NCI-H526 treated with DMSO at 0.1 percent for 48 hours (cell line): ENCODE data around the gene RPTN.

ENCODE experiments used
- DNase-seq: peaks from one replicate; lab custom pipeline; 2025; lab: John Stamatoyannopoulos, UW

RPTN gene, protein sequence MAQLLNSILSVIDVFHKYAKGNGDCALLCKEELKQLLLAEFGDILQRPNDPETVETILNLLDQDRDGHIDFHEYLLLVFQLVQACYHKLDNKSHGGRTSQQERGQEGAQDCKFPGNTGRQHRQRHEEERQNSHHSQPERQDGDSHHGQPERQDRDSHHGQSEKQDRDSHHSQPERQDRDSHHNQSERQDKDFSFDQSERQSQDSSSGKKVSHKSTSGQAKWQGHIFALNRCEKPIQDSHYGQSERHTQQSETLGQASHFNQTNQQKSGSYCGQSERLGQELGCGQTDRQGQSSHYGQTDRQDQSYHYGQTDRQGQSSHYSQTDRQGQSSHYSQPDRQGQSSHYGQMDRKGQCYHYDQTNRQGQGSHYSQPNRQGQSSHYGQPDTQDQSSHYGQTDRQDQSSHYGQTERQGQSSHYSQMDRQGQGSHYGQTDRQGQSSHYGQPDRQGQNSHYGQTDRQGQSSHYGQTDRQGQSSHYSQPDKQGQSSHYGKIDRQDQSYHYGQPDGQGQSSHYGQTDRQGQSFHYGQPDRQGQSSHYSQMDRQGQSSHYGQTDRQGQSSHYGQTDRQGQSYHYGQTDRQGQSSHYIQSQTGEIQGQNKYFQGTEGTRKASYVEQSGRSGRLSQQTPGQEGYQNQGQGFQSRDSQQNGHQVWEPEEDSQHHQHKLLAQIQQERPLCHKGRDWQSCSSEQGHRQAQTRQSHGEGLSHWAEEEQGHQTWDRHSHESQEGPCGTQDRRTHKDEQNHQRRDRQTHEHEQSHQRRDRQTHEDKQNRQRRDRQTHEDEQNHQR

DNA sequence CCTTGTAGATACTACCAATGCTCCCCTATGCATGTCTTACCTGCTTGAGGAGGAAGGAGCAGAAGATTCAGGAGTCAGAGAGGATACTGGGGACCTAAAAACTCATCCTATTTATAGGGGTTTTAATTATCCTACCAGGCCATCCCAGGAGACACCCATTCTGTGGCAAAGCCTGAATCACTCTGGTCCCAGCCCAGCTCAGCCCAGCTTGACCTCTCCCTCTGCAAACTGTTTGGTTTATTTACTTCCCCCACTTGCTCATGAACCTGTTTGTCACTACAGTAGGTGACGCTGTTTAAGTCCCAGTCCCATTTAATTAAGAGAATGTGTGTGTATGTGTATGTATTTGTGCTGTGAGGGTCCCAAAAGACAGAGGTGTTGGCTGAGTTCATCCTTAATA is at the start of gene RPTN:
RPTN (minus strand) TSS at position 85 of the 400 bp plus-strand sequence. CDS start 1,339 bp downstream, outside the sequence.
- no peak for DNase-seq

DNA sequence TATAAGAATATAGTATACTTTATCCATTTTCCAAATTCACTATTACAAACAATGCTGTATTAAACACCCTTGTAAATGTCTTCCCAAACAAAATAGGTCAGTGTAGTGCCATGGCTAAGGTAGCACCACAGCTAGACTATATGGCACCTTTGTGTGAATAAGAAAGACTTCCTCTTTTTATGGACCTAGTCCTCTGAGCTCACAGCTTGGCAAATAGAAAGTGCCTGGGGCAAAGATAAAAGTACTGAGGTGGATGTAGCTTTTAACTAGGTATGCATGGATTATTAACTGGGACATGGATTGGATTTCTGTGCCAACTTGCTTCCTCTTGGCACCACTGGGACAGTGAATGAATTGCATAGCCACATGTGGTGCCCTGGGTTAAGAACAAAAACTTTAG is 40.0 kb upstream of the RPTN start:
- no peak for DNase-seq

DNA sequence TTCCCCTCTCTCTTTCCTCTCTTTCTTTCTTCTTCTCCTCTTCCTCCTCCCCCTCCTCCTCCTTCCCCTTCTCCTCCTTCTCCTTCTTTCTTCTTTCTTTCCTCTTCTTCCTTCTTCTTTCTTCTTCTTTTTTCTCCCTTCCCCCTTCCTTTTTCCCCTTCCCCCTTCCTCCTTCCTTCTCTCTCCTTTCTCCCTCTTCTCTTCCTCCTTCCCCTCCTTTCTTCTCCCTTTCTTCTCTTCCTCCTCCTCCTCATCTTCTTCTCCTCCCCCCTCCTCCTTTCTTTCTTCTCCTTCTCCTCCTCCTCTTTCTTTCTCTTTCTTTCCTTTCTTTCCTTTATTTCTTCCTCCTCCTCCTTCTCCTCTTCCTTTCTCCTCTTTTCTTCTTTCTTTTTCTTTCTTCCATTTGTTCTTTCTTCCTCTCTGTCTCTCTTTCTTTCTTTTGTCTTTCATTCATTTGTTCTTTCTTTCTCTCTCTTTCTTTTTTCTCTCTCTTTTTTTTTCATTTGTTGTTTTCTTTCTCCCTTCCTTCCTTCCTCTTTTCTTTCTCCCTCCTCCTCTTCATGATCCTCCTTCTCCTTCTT is 38.4 kb upstream of the RPTN start:
- DNase-seq = no peak

DNA sequence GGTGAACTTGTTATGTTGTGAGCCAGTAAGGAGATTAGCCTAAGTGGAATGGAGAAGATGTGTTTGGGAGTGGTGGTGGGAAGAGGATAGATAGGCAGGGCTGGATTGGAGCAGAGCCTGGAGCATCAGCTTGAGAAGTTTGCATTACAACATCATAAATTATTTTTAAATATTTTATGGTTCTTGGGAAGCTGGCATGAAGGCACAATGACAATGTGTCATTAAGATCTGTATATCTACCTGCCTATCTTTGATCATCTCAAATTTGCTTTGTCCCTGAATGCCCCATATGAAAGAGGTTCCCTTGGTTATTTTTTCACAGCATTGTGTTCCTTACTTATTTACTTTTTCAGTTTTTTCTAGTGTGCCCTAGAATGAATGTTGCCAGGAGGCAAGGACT is 32.7 kb upstream of the RPTN start:
- no peak for DNase-seq

DNA sequence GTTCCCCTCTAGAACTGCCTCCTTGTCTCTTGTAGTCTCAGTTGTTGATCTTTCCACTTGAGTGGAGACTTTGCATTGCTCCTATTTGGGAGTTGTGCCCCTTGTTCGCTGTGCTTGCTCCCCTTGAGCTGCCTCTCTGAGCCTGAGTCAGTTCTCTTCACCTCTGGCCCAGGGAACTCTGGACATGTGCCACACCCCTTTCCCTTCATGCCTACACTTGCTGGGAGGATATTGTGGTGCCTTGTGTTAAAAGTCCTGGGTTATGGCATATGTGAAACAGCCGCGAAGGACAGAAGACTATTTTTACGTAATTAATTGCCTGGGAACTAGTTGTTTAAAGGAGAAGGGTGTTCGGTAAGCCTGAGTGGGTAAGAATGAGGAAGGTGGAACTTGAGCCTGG is 32.2 kb upstream of the RPTN start:
- DNase-seq = no peak

DNA sequence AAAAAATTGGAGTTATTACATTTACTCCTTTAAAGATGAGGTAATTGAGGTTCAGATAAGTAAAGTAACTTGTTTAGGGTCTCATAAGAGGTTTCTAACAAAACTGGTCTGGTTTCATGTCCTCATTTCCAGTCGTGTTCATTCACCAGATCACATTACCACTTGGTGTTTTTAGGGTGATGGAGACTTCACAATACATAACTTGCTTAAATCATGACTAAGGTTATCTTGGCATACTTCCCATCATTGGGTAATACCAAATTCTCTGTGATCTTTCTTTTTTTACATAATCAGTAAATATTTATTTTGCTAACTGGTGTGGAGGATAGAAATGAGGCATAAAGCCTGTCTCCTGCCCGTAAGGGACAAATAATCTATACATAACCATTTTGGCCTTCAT is 31.6 kb upstream of the RPTN start:
- no peak for DNase-seq

DNA sequence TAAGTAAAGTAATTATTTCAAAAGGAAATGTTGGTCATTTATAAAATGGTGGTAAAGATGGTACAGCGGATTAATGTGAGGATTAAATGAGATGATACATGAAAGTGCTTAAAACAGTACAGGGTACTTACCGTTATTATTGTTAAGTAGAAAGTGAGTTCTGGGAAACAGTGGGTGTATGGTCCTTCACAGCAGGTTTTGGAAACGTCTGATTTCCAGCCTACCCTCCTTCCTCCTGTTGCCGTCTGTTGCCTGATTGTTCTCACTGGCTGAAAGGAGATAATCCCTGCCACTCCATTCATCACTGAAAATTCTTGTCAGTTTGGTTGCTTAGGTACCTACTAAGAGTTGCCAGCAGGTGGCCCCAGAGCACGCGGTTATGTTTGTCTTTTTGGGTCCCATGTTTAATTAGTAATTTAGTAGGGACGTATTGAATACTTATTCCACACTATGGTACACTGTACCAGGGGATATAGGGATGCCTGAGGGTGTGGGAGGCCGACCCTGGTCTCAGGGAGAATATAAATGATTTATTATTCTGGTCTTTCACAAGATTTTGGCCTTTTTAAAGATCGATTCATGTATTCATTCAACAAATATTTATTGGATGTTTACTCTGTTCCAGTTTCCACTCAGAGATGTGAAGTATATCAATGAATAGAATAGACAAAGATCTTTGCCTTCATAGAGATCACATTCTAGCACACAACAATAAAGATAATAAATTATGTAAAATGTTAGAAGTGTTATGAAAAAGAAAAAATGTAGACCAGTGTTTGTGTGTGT is 30.8 kb upstream of the RPTN start:
- peak; percentile 53 for DNase-seq

DNA sequence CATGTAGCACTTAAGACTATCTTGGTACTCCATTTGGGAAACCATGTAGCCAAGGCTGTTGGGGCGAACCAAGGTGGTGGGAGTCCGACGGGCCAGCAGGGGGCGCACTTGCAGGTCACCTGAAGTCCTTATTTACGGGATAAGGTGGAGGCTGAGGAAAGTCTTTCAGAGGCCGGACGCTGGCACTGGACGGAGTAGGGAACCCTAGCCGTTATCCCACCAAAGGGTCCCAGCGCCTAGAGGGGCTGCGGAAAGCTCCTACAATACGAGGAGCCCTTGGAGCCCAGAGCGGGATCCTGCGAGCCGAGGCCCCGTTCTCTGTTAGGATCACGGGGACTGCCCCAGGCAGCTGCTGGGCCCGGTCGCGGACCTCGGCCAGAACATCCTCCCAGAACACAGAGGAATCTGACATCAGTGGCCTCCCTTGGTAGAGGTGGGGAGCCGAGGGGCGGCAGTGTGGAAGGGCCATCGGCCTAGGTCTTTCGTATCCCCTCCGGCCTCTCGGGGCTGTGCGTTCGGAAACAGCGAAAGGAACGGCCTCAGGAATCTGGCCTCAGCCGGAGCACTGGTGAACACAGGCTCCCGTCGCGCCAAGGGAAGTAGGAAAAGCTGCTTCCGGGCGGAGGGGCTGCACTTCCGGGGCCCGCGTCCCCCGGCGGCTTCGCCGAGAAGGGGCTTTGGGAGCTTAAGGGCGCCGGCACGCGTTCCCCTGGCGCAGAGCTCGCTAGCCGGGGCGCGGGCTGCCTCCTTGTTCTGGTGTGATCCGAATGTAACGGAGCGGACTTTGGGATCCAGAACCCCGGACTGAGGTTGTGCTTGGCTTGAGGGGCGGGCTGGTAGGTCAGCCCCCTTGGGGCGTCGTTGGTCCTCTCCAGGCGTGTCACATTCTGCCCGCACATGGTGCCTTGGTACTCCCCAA is 29.9 kb upstream of the RPTN start:
- no peak for DNase-seq

DNA sequence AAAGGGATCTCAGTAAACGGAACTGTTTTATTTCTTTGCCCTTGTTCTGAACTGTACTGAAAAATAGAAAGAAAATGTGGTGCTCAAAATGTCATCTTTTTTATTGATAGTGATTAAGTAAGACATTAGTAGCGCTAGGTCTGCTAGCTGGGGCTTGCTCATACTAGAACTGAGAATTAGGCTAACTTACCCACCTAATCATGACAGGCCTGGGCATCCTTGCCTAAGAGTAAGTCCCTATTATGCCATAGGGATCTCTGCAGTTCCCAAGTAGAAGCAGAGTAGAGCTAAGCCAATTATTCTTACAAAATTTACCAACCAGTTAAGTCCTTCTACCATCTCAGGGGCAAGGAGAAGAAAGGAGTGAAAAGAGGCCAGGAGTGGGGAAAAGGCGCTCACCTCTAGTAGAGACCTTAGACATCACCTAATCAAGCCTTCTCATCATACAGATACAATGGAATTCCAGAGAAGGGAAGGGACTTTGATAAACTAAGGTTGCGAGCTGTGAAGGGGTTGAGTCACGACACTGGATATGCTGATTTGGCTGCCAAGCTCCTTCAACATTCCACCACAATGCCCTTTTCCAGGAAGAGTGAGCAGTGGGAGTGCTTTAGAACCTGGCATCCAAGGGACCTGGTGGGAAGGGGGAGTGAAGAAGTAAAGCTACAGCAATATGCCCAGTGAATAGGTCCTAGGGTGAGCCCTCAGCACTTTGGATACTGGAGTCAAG is 27.7 kb upstream of the RPTN start:
- no peak for DNase-seq

DNA sequence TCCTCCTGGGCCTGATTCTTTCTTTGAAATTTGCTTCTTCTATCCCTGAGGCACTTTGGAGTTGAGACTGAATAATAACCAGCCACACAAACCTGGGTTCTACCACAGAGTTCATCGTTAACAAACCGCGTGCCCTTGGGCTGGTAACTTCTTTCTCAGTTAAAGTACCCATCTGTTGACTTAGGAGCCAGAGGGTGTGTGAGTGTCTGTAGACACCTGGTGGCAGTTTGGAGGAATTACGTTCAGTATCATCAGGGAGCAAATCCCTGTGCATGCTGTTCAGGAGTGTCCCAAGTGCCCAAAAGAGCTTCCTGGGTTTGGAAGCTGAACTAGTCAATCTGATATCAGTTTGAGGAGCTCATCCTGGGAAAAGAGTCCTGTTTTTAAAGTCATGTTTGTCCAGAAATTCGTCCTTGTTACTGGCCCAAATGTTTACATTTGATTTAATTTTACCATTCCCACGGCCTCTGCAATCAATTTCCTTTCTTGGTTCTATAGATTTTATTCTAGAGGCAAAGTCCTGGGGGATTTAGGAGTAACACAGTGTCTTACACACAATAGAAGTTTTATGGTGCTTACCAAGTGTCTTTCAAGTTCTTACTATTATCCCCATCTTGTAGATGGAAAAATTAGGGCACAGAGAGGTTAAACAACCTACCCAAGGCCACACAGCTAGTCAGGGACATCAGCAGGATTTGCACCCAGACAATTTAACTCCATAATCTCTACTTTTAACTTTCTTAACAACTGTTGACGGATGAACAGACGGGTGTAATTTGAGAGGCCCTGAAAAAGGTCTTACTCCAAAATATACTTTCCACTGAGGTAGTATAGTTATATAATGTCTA is 26.7 kb upstream of the RPTN start:
- peak; percentile 67 for DNase-seq

DNA sequence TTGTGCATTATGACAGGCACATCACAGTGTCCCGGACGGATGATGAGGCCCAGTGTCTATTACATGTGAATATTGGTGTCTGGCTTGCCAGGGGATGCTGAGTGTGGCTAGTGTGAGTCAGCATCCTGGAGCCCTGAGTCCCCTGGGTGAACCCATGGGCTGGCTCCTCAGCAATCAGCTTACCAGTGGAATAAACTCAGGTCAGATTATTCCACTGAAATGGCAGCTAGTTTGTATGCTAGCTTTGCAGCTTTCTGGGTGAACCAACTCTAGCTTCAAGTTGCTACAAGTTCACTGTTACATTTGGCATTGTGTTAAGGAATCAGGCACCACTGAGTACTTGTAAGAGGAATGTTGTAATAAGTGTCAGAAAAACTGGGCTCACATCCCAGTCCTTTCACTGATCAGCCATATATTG is 23.9 kb upstream of the RPTN start:
- DNase-seq = no peak

DNA sequence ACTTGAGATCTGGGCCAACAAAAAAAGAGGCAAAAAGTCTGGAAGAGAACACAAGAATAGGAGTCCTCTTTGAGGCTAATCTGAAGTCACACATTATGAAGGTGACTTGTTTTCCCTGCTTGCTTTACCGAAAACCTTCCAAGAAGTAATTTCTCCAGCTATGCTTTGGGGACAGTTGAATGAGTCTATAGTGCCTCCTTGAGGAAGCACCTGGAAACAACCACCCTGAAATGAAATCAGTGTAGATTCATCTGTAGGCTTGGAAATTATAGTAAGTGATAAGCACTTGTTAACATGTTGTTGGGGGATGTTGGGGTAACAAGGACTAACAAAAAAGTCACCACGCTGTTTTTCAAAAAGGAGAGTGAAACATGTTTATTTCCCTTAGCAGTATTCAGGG is 23.4 kb upstream of the RPTN start:
- DNase-seq = no peak

DNA sequence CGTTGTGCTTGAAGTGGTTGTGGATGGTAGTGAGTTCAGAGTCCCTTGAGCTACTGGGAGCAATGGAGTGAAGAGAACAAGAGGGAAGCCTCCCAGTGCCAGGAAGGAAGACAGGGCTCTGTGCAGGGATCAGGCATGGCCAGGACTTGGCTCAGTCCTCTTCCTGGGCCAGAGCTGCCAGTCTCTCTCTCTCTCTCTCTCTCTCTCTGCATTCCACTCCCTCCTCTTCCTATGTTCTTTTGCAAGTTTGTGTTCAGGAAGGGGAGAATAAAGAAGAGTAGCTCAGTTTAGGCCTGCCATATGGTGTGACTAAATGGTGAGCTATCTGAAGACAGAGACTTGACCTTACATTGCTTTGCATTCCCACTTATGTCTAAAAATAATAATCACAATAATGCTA is 20.5 kb upstream of the RPTN start:
- DNase-seq = no peak

DNA sequence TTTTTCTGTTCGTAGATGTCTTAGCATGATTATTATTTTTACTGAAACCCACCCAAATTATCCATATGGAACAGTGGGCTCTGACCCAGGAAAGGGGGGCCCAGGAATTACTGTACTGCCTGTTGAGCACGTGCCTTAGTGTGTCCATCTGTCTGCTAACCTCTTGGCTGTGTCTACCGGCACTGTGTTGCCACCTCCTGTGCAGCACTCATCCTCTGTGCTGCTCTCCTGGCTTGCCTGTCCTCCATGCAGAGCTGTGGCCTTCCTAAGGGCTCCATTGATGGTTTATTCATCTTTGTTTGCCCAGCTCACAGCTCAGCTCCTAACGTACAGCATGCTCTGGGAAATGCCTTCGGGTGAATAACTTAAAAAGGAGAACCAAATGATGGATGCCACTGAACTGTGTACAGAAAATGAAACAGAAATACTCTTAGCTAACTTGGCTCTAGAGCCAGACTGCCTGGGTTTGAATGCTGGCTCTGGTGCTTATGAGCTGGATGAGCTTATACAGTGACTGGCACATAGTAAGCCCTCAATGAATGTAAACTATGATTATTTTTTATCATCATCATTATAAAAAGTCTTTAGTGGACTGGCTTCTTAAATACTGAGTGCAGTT is 11.4 kb upstream of the RPTN start:
- no peak for DNase-seq

DNA sequence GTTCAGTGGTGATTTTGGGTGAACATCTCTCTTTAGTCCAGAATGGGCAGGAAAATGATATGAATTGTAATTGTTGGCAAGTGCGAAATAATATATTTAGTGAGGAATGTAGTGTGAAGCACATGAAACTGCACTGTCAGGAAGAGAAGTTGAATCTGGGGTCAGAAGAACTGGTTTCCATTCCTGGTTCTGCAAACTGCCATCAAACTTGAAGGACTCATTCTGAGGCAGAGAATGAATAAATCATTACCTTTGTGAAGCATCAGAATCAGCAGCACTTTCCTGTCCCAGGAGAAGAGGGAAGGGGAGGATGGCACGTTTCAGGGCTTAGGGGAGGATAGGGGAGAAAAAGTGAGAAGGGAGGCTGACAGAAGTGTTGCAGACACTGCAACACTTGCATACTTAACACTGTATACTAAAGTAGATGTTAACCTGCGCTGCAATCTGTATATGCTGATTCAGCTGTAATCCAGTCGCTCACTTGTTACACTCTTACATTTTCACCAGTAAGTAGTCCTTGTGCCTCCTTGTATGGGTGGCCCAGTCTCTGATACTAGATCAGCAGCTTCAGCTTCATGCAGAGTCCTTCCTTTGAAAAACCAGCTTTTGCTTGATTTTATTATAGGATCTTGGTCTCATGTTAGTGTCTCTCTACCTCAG is 10.5 kb upstream of the RPTN start:
- DNase-seq = no peak

DNA sequence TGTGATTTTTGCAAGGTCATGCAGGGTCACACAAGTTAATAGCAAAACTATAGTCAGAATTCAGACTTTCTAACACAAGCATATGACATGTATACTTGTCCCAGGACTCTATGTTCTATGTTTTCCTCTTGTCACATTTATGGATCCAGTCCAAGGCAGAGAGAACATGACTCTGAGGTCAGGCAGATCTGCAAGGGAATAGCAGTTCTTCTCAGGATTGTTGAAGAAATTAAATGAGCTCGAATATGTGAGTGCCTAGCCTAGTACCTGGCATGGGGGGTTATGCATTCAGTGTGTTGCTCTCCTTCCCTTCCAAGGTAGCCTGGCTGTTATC is 9.5 kb upstream of the RPTN start:
- no peak for DNase-seq

DNA sequence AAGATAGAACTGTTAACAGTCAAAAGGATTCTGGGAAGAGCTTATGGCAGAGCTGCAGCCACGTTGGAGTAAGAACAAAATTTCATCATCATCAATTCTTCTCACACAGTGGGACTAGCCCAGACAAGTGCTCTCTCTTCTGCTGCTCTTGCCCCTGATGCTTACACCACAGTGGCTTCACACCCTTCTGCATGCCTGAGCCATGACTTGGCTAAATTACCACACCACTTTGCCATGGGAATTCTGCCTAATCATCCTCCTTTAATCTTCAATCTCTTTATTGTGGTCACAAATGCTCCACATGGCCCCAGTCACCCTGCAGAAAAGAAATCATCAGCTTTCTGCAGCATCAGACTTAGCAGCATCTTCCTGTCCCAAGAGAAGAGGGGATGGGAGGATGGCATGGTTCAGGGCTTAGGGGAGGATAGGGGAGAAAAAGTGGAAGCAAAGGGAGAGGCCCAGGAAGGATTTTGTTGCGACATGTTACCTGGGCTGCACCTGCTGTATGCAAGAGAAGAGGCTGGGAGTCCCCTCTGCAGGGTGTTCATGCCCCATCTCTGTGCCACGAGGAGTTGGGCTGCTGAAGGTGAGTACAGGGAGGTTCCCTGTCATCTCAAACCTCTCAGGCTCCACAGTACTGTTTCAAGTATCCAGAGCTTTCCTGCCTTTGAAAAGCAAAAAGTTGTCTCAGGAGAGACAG is 9.0 kb upstream of the RPTN start:
- DNase-seq = no peak

DNA sequence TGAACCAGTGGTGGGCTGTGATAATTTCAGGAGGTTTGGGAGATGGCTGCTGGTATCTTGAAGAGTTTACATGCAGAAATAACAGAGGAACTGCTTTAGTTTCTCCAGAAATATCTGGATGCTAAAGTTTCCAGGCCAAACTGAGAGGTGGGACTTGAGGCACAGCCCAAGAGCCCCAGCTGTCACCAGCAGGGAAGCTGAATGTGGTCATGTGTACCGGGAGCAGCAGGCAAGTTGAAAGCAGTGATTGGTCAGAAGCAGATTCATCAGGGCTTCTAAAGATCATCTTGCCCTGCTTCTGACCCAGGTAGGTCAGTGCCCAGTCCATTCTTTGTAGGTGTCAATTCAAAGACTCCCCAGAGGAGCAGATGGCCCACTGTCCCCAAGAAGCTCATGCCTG is 7.9 kb upstream of the RPTN start:
- no peak for DNase-seq
